Measurements from ENCODE around the gene CD63. TPM values are rescaled to one million over a fixed set of nuclear protein-coding genes. Genes with fewer than 3 reads are reported as not detected.

CD63 gene
- total RNA-seq, 1 experiment from 2014 or later: 367 TPM

- Histone ChIP-seq H3K27ac (ENCODE audit: low read depth, low read length, poor library complexity, severe bottlenecking) (no peak overlapping the region), H3K4me1 (ENCODE audit: insufficient read depth, low read length, poor library complexity, severe bottlenecking) (peaks cover 16% of the 10 kb centered on the region), H3K9me3 (ENCODE audit: low read depth, low read length, poor library complexity, severe bottlenecking) (no peaks in the 10 kb centered on the region), H3K36me3 (ENCODE audit: insufficient read depth, low read length, poor library complexity, severe bottlenecking) (peaks cover 37% of the 10 kb centered on the region), H3K4me3 (ENCODE audit: low read depth, low read length, poor library complexity, severe bottlenecking) (no peak overlapping the region), H3K27me3 (replicated peaks; ENCODE audit: insufficient read depth, low read depth, low read length, poor library complexity) (no peaks in the 10 kb centered on the region)
- no TSS peak for BruUV-seq (replicated peaks)
- no peak for DNase-seq (ENCODE audit: low spot score)
- ChIA-PET POLR2A (ENCODE audit: low non-redundant PET) (no interaction called here), CTCF (no interaction called here)
- TF ChIP-seq CTCF (conservative IDR thresholded peaks at IDR 0.05; ENCODE audit: low read depth, low read length) (no peak), EZH2 (IDR thresholded peaks at IDR 0.05; ENCODE audit: borderline replicate concordance, low read depth, low read length, poor library complexity, severe bottlenecking) (no peak)
- intact Hi-C loops (cut with micrococcal nuclease; ENCODE audit: unreplicated experiment): no loop called here
These were observed 3.3 kb downstream of the CD63 start for GRCh38 chr12:55725556-55725955.

GRCh38 chr12:55724940-55725309, 3.9 kb downstream of the CD63 start:
- no TSS peak for BruUV-seq (replicated peaks)

GRCh38 chr12:55724226-55724939, 4.4 kb downstream of the CD63 start:
- no peaks in the 10 kb centered on the region for H3K27me3 ChIP-seq (replicated peaks; ENCODE audit: insufficient read depth, low read depth, low read length, poor library complexity)

More at GRCh38 chr12:55724940-55725309, 3.9 kb downstream of the CD63 start:
- Histone ChIP-seq H3K9me3 (ENCODE audit: low read depth, low read length, poor library complexity, severe bottlenecking) (no peaks in the 10 kb centered on the region), H3K27me3 (replicated peaks; ENCODE audit: insufficient read depth, low read depth, low read length, poor library complexity) (no peaks in the 10 kb centered on the region), H3K36me3 (ENCODE audit: insufficient read depth, low read length, poor library complexity, severe bottlenecking) (peaks cover 37% of the 10 kb centered on the region), H3K4me3 (ENCODE audit: low read depth, low read length, poor library complexity, severe bottlenecking) (no peak overlapping the region), H3K4me1 (ENCODE audit: insufficient read depth, low read length, poor library complexity, severe bottlenecking) (peaks cover 13% of the 10 kb centered on the region), H3K27ac (ENCODE audit: low read depth, low read length, poor library complexity, severe bottlenecking) (no peak overlapping the region)
- CTCF ChIA-PET: interaction anchor here (0.9 kb wide), 1 partner anchor 12 kb away, joined by 6 read pairs; no protein-coding TSS in a partner anchor
- TF ChIP-seq CTCF (conservative IDR thresholded peaks at IDR 0.05; ENCODE audit: low read depth, low read length): no peak
- TF ChIP-seq EZH2 (IDR thresholded peaks at IDR 0.05; ENCODE audit: borderline replicate concordance, low read depth, low read length, poor library complexity, severe bottlenecking): no peak
- POLR2A ChIA-PET (ENCODE audit: low non-redundant PET): no interaction called here
- no peak for DNase-seq (ENCODE audit: low spot score)
- intact Hi-C loops (cut with micrococcal nuclease; ENCODE audit: unreplicated experiment): loop anchor here (5.0 kb wide), 1 partner anchor 68 kb away; no protein-coding TSS in a partner anchor

More at GRCh38 chr12:55724226-55724939, 4.4 kb downstream of the CD63 start:
- no peak overlapping the region for H3K27ac ChIP-seq (ENCODE audit: low read depth, low read length, poor library complexity, severe bottlenecking)
- no TSS peak for BruUV-seq (replicated peaks)
- no peak overlapping the region for H3K4me3 ChIP-seq (ENCODE audit: low read depth, low read length, poor library complexity, severe bottlenecking)
- TF ChIP-seq EZH2 (IDR thresholded peaks at IDR 0.05; ENCODE audit: borderline replicate concordance, low read depth, low read length, poor library complexity, severe bottlenecking) (no peak), CTCF (conservative IDR thresholded peaks at IDR 0.05; ENCODE audit: low read depth, low read length) (peak; percentile 75)
- CTCF ChIA-PET: interaction anchor here (0.9 kb wide), 1 partner anchor 13 kb away, joined by 6 read pairs; no protein-coding TSS in a partner anchor
- intact Hi-C loops (cut with micrococcal nuclease; ENCODE audit: unreplicated experiment): loop anchor here (5.0 kb wide), 1 partner anchor 67 kb away; no protein-coding TSS in a partner anchor
- H3K4me1 ChIP-seq (ENCODE audit: insufficient read depth, low read length, poor library complexity, severe bottlenecking): peaks cover 14% of the 10 kb centered on the region
- no peaks in the 10 kb centered on the region for H3K9me3 ChIP-seq (ENCODE audit: low read depth, low read length, poor library complexity, severe bottlenecking)
- DNase-seq (ENCODE audit: low spot score): peak; percentile 79
- H3K36me3 ChIP-seq (ENCODE audit: insufficient read depth, low read length, poor library complexity, severe bottlenecking): peaks cover 37% of the 10 kb centered on the region
- POLR2A ChIA-PET (ENCODE audit: low non-redundant PET): no interaction called here
